Measurements from ENCODE around the gene SMAD9. TPM values are rescaled to one million over a fixed set of nuclear protein-coding genes. Genes with fewer than 3 reads are reported as not detected.

The SMAD9 gene
- total RNA-seq, 1 experiment from 2014 or later: 1.1 TPM

- H4K5ac ChIP-seq (ENCODE audit: insufficient read length, low read depth, low read length): no peak overlapping the region
- no peaks in the 10 kb centered on the region for H4K20me1 ChIP-seq (ENCODE audit: control insufficient read depth, insufficient read depth, insufficient read length)
- H3K56ac ChIP-seq (ENCODE audit: insufficient read length, low read depth, low read length): no peak overlapping the region
- no peak overlapping the region for H2BK15ac ChIP-seq (ENCODE audit: low read depth, low read length)
- H2BK120ac ChIP-seq (ENCODE audit: low read depth, low read length, poor library complexity, severe bottlenecking): no peak overlapping the region
- no peaks in the 10 kb centered on the region for H3K9me3 ChIP-seq (ENCODE audit: control insufficient read depth, low read depth, low read length)
- TF ChIP-seq, protein P1, sequence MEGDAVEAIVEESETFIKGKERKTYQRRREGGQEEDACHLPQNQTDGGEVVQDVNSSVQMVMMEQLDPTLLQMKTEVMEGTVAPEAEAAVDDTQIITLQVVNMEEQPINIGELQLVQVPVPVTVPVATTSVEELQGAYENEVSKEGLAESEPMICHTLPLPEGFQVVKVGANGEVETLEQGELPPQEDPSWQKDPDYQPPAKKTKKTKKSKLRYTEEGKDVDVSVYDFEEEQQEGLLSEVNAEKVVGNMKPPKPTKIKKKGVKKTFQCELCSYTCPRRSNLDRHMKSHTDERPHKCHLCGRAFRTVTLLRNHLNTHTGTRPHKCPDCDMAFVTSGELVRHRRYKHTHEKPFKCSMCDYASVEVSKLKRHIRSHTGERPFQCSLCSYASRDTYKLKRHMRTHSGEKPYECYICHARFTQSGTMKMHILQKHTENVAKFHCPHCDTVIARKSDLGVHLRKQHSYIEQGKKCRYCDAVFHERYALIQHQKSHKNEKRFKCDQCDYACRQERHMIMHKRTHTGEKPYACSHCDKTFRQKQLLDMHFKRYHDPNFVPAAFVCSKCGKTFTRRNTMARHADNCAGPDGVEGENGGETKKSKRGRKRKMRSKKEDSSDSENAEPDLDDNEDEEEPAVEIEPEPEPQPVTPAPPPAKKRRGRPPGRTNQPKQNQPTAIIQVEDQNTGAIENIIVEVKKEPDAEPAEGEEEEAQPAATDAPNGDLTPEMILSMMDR (conservative IDR thresholded peaks at IDR 0.05): no peak
- no peaks in the 10 kb centered on the region; the same call in 1 of the 2 replicates for H3K4me1 ChIP-seq (ENCODE audit: insufficient read depth, low read length)
- no peak overlapping the region for H3K9ac ChIP-seq (ENCODE audit: extremely low read depth, insufficient read length, low read length)
- no peaks in the 10 kb centered on the region for H3K27me3 ChIP-seq (ENCODE audit: insufficient read depth, low read length)
- no peak overlapping the region for H3K4ac ChIP-seq (ENCODE audit: low read depth, low read length)
- no peaks in the 10 kb centered on the region for H3K9me3 Mint-ChIP-seq
- H3K23me2 ChIP-seq (ENCODE audit: insufficient read length, low read depth, low read length, poor library complexity, severe bottlenecking): no peaks in the 10 kb centered on the region
- H3K27me3 Mint-ChIP-seq (ENCODE audit: low read depth): no peaks in the 10 kb centered on the region; the same call in 1 of the 2 replicates
- H2BK20ac ChIP-seq (ENCODE audit: low read depth, low read length, poor library complexity, severe bottlenecking): no peak overlapping the region
- no peak for DNase-seq
- H3K36me3 Mint-ChIP-seq (ENCODE audit: insufficient read depth in 1 of 3, low read depth in 3 of 3): no peaks in the 10 kb centered on the region
- no peak overlapping the region for H3K14ac ChIP-seq (ENCODE audit: insufficient read depth, low read length)
- H3K4me2 ChIP-seq (ENCODE audit: insufficient read depth, insufficient read length, low read length): no peak overlapping the region
- no peak overlapping the region for H3K27ac ChIP-seq (ENCODE audit: insufficient read length, low read depth, low read length)
- WGBS (ENCODE audit: extremely low coverage, insufficient read length, low lambda C conversion rate): no CpG with 5 or more reads among the region's 6 CpGs
- H3K79me2 ChIP-seq (ENCODE audit: insufficient read depth, low read length): no peaks in the 10 kb centered on the region
- peaks cover 18 to 23% of the 10 kb centered on the region in 2 experiments for H3K4me1 Mint-ChIP-seq
- no peak overlapping the region for H3K23ac ChIP-seq (ENCODE audit: insufficient read length, low read depth, low read length)
- no peak overlapping the region for H4K91ac ChIP-seq (ENCODE audit: insufficient read length, low read depth, low read length)
- H3K27ac Mint-ChIP-seq: no peak overlapping the region
- H2AK5ac ChIP-seq (ENCODE audit: insufficient read length, low read length): no peak overlapping the region
- no peak overlapping the region for H3K18ac ChIP-seq (ENCODE audit: insufficient read length, low read depth, low read length)
- H2AFZ ChIP-seq (ENCODE audit: low read length): no peak overlapping the region
- no peak overlapping the region for H2BK5ac ChIP-seq (ENCODE audit: insufficient read length, low read length)
- no peak overlapping the region for H2BK12ac ChIP-seq (ENCODE audit: insufficient read length, low read depth, low read length)
- H3T11ph ChIP-seq (ENCODE audit: low read length): no peak overlapping the region
- no peak overlapping the region for H3K4me3 Mint-ChIP-seq
- H4K8ac ChIP-seq (replicated peaks; ENCODE audit: insufficient read length, low read depth, low read length): no peak overlapping the region
- no peaks in the 10 kb centered on the region for H3K79me1 ChIP-seq (ENCODE audit: insufficient read depth, low read depth, low read length, poor library complexity, severe bottlenecking)
Measured at GRCh38 chr13:36882829-36883390, 37.1 kb downstream of the SMAD9 start.
